Osteoblast (primary cell): Measurements from ENCODE around the gene ZFC3H1. TPM values are rescaled to one million over a fixed set of nuclear protein-coding genes. Genes with fewer than 3 reads are reported as not detected.
"Not testable (repeated sequence)": the region's sequence is repeated elsewhere in the genome, so short reads cannot be mapped to it uniquely, and the experiment has no call there.

ENCODE experiments used
- DNase-seq: peaks from one replicate; pipeline ENCODE4 v3.0.0; 2011; ENCODE audit warnings: low spot score, mixed read lengths; ENCODE audit not compliant: insufficient read length; ENCODE audit errors: missing footprints
- H2AFZ ChIP-seq: 2 replicates; pipeline ENCODE4 v1.6.0; 2011; ENCODE audit warnings: mild to moderate bottlenecking, low read length
- H3K27ac ChIP-seq: 2 replicates; pipeline ENCODE4 v1.5.1; 2011; ENCODE audit warnings: mild to moderate bottlenecking, low read depth, low read length, moderate library complexity
- H3K27me3 ChIP-seq: 2 replicates; pipeline ENCODE4 v1.6.0; 2012; ENCODE audit warnings: mild to moderate bottlenecking, control low read depth, inconsistent platforms, low read length, moderate library complexity; ENCODE audit not compliant: insufficient read depth
- H3K36me3 ChIP-seq: 2 replicates; pipeline ENCODE4 v1.5.1; 2011; ENCODE audit warnings: mild to moderate bottlenecking, low read length, control low read depth, moderate library complexity; ENCODE audit not compliant: insufficient read depth
- H3K4me1 ChIP-seq: 2 replicates; pipeline ENCODE4 v1.5.1; 2011; ENCODE audit warnings: mild to moderate bottlenecking, low read length, control low read depth, moderate library complexity; ENCODE audit not compliant: insufficient read depth
- H3K4me2 ChIP-seq: 2 replicates; pipeline ENCODE4 v1.6.0; 2011; ENCODE audit warnings: mild to moderate bottlenecking, low read length; ENCODE audit not compliant: insufficient read depth
- H3K4me3 ChIP-seq: fragments of 200-600 bp; sonication (generic); 3 replicates; pipeline ENCODE4 v1.5.1; 2012; ENCODE audit warnings: mild to moderate bottlenecking, low read length, inconsistent platforms; ENCODE audit not compliant: insufficient read depth
- H3K79me2 ChIP-seq: 2 replicates; pipeline ENCODE4 v1.6.0; 2012; ENCODE audit warnings: mild to moderate bottlenecking, low read length, control low read depth, inconsistent platforms; ENCODE audit not compliant: insufficient read depth
- H3K9me3 ChIP-seq: 2 replicates; pipeline ENCODE4 v1.5.1; 2011; ENCODE audit warnings: low read depth, low read length, control low read depth
- H4K20me1 ChIP-seq: 2 replicates; pipeline ENCODE4 v1.6.0; 2012; ENCODE audit warnings: mild to moderate bottlenecking, low read length, control low read depth; ENCODE audit not compliant: insufficient read depth
- total RNA-seq: library from RNA; depleted of rRNA; stranded (reverse); fragments of >200 nt; gene quantifications from 2 replicates; pipeline ENCODE4 v1.2.3, GENCODE V29; 2012
- TF ChIP-seq, protein P1 (sequence below): IDR thresholded peaks from 2 replicates; pipeline ENCODE4 v1.5.1; 2011; ENCODE audit warnings: mild to moderate bottlenecking, low read depth, low read length, moderate library complexity; ENCODE audit errors: extremely low read depth

ZFC3H1 gene
- total RNA-seq, 1 donor = 36.6 TPM

DNA sequence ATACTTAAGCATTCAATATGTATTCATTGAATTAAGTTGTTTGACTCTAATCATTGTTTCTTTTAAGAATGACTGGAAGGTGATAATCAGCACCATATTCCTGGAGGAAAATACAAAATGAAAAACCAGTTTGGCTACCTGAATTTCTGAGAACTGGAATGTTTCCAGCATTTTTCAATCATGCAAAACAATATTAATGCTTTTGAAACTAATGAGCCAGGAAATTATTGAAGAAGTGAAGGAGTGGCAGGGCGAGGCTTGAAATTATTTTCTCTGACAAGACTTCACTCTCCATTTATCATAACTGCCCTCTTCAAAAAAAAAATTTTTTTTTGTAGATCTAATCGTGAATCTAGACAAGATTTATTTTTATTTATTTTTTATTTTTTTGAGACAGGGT is 41.3 kb upstream of the ZFC3H1 start:
- Histone ChIP-seq H3K9me3 (no peaks in the 10 kb centered on the region), H3K4me1 (peaks cover 3% of the 10 kb centered on the region), H2AFZ (no peak overlapping the region), H3K4me2 (no peak overlapping the region), H3K27ac (no peak overlapping the region), H3K79me2 (no peaks in the 10 kb centered on the region), H3K4me3 (no peak overlapping the region), H3K36me3 (no peaks in the 10 kb centered on the region), H3K27me3 (no peaks in the 10 kb centered on the region), H4K20me1 (no peaks in the 10 kb centered on the region)
- DNase-seq = no peak
- TF ChIP-seq, protein P1, sequence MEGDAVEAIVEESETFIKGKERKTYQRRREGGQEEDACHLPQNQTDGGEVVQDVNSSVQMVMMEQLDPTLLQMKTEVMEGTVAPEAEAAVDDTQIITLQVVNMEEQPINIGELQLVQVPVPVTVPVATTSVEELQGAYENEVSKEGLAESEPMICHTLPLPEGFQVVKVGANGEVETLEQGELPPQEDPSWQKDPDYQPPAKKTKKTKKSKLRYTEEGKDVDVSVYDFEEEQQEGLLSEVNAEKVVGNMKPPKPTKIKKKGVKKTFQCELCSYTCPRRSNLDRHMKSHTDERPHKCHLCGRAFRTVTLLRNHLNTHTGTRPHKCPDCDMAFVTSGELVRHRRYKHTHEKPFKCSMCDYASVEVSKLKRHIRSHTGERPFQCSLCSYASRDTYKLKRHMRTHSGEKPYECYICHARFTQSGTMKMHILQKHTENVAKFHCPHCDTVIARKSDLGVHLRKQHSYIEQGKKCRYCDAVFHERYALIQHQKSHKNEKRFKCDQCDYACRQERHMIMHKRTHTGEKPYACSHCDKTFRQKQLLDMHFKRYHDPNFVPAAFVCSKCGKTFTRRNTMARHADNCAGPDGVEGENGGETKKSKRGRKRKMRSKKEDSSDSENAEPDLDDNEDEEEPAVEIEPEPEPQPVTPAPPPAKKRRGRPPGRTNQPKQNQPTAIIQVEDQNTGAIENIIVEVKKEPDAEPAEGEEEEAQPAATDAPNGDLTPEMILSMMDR = no peak

DNA sequence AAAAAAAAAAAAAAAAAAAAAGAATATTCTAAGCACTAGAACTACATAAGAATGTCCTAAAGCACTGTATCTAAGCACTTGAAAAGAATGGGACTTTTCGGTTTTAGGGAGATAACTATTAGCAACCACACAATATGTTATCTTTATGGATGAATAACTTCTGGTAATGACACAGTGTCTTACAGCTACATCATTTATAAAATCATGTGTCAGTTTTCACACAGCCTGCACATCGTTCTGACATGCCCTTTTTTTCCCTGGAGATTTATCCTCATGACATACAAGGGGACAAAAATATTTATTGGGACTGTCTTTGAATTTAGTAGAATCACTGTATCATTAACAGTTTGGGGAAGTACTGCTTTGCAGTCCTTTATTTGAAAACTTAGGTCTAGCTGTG is 39.6 kb upstream of the ZFC3H1 start:
- TF ChIP-seq, protein P1 = no peak
- no peaks in the 10 kb centered on the region for H3K9me3 ChIP-seq
- no peak overlapping the region for H2AFZ ChIP-seq
- H3K79me2 ChIP-seq = no peaks in the 10 kb centered on the region
- H3K27me3 ChIP-seq = no peaks in the 10 kb centered on the region
- DNase-seq = peak; percentile 14
- no peaks in the 10 kb centered on the region for H4K20me1 ChIP-seq
- no peak overlapping the region for H3K27ac ChIP-seq
- no peak overlapping the region for H3K4me3 ChIP-seq
- no peaks in the 10 kb centered on the region for H3K36me3 ChIP-seq
- no peaks in the 10 kb centered on the region for H3K4me1 ChIP-seq
- no peak overlapping the region for H3K4me2 ChIP-seq

DNA sequence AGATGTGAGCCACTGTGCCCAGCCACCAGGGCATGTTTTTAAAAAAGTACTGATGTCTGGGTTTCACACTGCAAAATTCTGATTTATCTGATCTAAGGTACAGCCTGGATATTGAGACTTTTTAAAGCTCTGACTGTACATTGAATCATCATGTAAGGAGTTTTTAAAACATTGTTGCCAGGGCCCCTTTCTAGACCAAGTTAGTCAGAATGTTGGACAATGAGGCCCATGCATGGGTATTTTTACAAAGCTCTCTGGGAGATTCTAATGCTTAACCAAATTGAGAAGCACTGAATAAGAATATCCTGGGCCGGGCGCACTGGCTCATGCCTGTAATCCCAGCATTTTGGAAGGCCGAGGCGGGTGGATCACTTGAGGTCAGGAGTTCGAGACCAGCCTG is 38.9 kb upstream of the ZFC3H1 start:
- H3K9me3 ChIP-seq = no peaks in the 10 kb centered on the region
- TF ChIP-seq, protein P1 = no peak
- no peak overlapping the region for H3K4me3 ChIP-seq
- no peak overlapping the region for H3K4me2 ChIP-seq
- DNase-seq = peak; percentile 60
- no peaks in the 10 kb centered on the region for H3K4me1 ChIP-seq
- no peaks in the 10 kb centered on the region for H3K79me2 ChIP-seq
- no peak overlapping the region for H3K27ac ChIP-seq
- H2AFZ ChIP-seq = no peak overlapping the region
- H3K36me3 ChIP-seq = no peaks in the 10 kb centered on the region
- no peaks in the 10 kb centered on the region for H4K20me1 ChIP-seq
- no peaks in the 10 kb centered on the region for H3K27me3 ChIP-seq

DNA sequence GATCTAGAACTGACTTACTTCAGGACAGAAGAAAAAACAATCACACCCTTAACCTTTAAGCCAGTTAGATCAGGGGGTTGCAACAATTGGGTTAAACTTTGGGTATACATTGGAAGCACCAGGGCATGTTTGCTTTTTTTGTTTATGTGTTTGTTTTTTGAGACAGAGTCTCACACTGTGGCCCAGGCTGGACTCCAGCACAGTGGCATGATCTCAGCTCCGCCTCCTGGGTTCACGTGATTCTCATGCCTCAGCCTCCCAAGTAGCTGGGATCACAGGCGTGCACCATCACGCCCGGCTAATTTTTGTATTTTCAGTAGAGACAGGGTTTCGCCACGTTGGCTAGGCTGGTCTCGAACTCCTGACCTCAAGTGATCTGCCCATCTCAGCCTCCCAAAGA is 38.5 kb upstream of the ZFC3H1 start:
- H3K79me2 ChIP-seq, H3K4me3 ChIP-seq, H3K9me3 ChIP-seq, H3K4me1 ChIP-seq, H3K36me3 ChIP-seq, H4K20me1 ChIP-seq, H3K4me2 ChIP-seq, H3K27me3 ChIP-seq, H2AFZ ChIP-seq, DNase-seq, H3K27ac ChIP-seq: not testable (repeated sequence)
